Lower leg skin (tissue), 3 donors: Measurements from ENCODE around the gene IFNL4.
"Not testable (repeated sequence)": the region's sequence is repeated elsewhere in the genome, so short reads cannot be mapped to it uniquely, and the experiment has no call there.

Experiments used
- CTCF ChIP-seq, 3 donors: fragments of 450-650 bp; IDR thresholded peaks; one replicate each; pipeline ENCODE4 v1.5.1; 2016; ENCODE audit warnings: antibody characterized with exemption in 3 of 3, mild to moderate bottlenecking in 3 of 3, moderate library complexity in 2 of 3
- POLR2A ChIP-seq, 2 donors: fragments of 450-650 bp; IDR thresholded peaks; one replicate each; pipeline ENCODE4 v1.6.1; 2016 to 2017; ENCODE audit warnings: antibody characterized with exemption in 2 of 2, mild to moderate bottlenecking in 1 of 2, moderate library complexity in 1 of 2

DNA sequence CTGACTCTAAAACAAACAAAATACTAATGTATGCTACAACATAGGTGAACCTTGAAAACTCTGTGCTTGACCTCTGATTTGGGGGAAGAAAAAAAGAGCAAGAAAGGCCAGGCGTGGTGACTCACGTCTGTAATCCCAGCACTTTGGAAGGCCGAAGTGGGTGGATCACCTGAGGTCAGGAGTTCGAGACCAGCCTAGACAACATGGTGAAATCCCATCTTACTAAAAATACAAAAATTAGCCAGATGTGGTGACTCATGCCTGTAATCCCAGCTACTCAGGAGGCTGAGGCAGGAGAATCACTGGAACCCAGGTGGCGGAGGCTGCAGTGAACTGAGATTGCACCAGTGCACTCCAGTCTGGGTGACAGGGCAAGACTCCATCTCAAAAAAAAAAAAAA is 25.2 kb upstream of the IFNL4 start:
- not testable (repeated sequence) for TF ChIP-seq POLR2A, CTCF (IDR thresholded peaks at IDR 0.05)
